ENCODE data around the gene BCAN.
A peak's percentile ranks its signal among the peaks of the same experiment; 100 is the strongest.
"Not testable (repeated sequence)": the region's sequence is repeated elsewhere in the genome, so short reads cannot be mapped to it uniquely, and the experiment has no call there.

Gene BCAN

DNA sequence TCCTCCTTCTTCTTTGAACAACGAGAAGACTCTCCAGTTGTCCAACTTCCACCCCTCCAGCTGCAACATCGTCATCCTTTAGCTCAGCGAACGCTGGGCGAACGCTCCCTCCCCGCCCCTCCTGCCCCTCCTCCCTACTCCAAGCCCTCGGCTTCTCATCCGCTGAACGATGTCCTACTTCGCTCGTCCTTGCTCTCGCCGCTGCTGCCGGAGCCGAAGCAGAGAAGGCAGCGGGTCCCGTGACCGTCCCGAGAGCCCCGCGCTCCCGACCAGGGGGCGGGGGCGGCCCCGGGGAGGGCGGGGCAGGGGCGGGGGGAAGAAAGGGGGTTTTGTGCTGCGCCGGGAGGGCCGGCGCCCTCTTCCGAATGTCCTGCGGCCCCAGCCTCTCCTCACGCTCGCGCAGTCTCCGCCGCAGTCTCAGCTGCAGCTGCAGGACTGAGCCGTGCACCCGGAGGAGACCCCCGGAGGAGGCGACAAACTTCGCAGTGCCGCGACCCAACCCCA, at the start of gene BCAN:
Gene BCAN (plus strand): TSS at position 357 of the 504 bp plus-strand sequence. CDS start 3,938 bp downstream, outside the sequence.
- peak in 51 of 56 donors; percentile 32 to 86 (median 72) for DNase-seq

DNA sequence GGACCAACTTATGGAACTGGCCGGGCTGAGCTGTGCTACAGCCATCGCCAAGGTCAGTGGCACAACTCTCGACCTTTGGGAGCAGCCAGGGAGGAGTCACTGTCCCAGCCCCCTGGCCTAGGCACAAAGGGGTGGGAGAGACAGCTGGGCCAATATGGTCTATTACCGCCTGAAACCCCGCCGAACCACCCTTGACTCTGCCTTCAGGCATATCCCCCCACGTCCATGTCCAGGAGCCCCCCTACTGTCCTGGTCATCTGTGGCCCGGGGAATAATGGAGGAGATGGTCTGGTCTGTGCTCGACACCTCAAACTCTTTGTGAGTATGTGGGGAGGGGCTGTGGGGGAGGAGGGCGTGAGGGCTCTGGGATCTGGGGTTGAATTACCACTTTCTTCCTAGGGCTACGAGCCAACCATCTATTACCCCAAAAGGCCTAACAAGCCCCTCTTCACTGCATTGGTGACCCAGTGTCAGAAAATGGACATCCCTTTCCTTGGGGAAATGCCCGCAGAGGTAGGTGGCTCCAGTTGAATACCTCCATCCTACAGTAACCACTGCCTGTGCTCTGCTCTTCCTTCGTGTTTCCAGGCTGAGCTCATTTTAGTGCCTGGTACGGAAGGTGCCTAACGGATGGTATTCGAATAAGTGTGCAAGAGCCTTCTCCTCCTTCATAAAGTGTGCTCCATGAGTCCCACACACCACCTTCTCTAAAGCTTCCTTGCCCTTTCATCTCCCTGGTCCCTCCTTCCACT, 49.6 kb upstream of the BCAN start:
- no peak for DNase-seq

- DNase-seq = no peak
Measured at GRCh38 chr1:156592910-156593660, 48.8 kb upstream of the BCAN start.

- DNase-seq = no peak
Measured at GRCh38 chr1:156593661-156593989, 48.3 kb upstream of the BCAN start.

DNA sequence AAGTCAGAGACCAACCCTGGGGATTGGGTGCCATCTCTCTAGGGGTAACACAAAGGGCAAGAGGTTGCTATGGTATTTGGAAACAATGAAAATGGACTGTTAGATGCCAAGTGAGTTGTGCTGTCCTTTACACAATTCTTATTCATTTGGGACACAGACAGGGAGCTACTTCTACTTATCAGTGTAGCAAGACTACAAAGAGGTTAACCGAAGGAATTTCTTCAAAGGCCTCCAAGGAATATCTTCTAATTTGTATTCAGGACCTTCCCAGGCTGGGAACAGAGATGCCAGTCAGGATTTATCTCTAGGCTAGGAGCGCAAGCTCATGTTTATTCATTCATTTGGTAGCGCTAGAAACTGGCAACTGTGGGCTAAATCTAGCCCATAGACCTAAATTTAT, 47.7 kb upstream of the BCAN start:
- DNase-seq = no peak

GRCh38 chr1:156595016-156595415, 46.9 kb upstream of the BCAN start:
- DNase-seq = no peak

DNA sequence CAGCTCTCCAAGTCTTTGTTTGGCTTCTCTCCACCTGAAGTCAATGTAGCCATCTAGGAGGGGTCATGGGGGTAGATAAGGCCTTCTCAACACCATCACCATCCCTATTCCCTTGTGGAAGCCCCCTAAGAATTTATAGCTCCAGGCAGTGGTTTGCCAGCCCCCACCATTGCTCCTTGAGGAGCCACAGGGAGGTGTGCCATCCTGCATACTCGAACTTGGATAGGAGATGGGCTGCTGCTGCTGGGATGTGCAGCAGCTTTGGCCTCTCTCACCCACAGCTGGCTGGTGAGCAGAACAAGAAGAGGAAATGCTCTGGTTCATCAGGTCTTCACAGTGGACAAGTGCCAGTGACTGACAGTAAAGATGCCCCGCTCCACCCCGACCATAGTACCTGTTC, 45.5 kb upstream of the BCAN start:
- no peak for DNase-seq

- no peak for DNase-seq
Measured at GRCh38 chr1:156598125-156598524, 43.8 kb upstream of the BCAN start.

- DNase-seq = no peak
Measured at GRCh38 chr1:156598731-156599432, 43.0 kb upstream of the BCAN start.

- no peak for DNase-seq
Measured at GRCh38 chr1:156599811-156600210, 42.1 kb upstream of the BCAN start.

DNA sequence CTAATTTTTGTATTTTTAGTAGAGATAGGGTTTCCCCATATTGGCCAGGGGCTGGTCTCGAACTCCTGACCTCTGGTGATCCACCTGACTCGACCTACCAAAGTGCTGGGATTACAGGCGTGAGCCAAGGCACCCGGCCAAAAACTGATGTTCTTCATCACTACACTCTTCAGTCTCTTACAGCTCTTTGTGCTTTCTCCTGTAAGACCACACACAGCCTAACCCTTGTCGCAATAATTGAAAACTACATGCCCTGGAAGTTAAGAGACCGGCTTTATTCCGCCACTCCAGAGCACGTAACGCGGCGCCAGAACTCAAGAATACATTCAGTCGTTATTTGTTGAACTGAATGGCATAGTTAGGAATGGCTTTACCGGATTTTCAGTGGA, 41.2 kb upstream of the BCAN start:
- no peak for DNase-seq

GRCh38 chr1:156601122-156601830, 40.6 kb upstream of the BCAN start, which contains the start of gene GPATCH4:
Gene GPATCH4, minus strand, starts transcription at chr1:156601479.
- peak in 55 of 56 donors; percentile 43 to 93 (median 74) for DNase-seq

- DNase-seq = no peak
Measured at GRCh38 chr1:156601892-156602291, 40.0 kb upstream of the BCAN start.

- DNase-seq = peak in 1 of 56 donors; percentile 9
Measured at GRCh38 chr1:156602557-156602993, 39.3 kb upstream of the BCAN start.

- DNase-seq = not testable (repeated sequence)
Measured at GRCh38 chr1:156607344-156607743, 34.6 kb upstream of the BCAN start.

GRCh38 chr1:156608036-156608674, 33.8 kb upstream of the BCAN start:
- DNase-seq = peak in 44 of 56 donors; percentile 12 to 79 (median 42)

DNA sequence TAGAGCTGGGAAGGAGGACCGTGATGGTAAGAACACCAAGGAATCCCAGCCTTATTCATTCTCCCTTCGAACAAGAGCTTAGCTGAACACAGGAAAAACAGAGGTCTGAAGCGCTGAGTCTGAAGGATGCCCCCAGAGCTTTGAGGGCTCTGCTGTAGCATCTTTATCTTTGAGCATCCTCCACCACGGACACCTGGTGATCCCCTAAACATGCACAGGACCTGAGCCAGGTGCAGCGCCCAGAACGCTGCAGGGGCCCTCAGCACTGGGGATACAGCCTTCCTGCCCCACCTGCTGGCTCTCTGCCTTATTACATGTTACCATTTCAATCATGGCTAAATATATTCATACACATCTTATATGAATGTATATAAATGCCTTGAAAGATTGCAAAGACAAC, 32.9 kb upstream of the BCAN start:
- peak in 8 of 56 donors; percentile 8 to 36 (median 18) for DNase-seq

DNA sequence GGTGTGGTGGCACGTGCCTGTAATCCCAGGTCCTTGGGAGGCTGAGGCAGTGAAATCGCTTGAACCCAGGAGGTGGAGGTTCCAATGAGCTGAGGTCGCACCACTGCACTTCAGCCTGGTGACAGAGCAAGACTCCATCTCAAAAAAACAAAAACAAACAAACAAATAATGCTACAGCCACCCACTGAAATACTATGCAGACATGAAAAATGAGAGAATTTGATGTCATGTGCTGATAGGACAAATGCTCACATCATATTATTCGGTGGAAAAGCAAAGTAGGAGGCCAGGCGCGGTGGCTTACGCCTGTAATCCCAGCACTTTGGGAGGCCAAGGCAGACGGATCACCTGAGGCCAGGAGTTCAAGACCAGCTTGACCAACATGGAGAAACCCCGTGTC, 31.8 kb upstream of the BCAN start:
- DNase-seq = not testable (repeated sequence)

- DNase-seq = no peak
Measured at GRCh38 chr1:156612666-156613065, 29.3 kb upstream of the BCAN start.

- DNase-seq = peak in 9 of 56 donors; percentile 25 to 67 (median 41)
Measured at GRCh38 chr1:156615946-156616345, 26.0 kb upstream of the BCAN start.

GRCh38 chr1:156616463-156616862, 25.5 kb upstream of the BCAN start:
- DNase-seq = peak in 49 of 56 donors; percentile 17 to 82 (median 64)
